Prostate gland (tissue), 2 donors: ENCODE measurements around the gene PDE8B.

Source experiments
- POLR2A ChIP-seq: fragments of 450-650 bp; IDR thresholded peaks from one replicate; pipeline ENCODE4 v1.6.1; 2016; ENCODE audit warnings: antibody characterized with exemption, mild to moderate bottlenecking
- TF ChIP-seq, protein P1 (sequence below), 4 experiments: fragments of 200-600 bp in 2 of 4; fragments of 450-650 bp in 2 of 4; sonication (generic) in 2 of 4; IDR thresholded peaks; 1 replicate in 3 of 4; 2 replicates in 1 of 4; pipeline ENCODE4 v1.5.1; 2016 to 2019; ENCODE audit warnings: antibody characterized with exemption in 4 of 4, mild to moderate bottlenecking in 2 of 4, moderate library complexity in 2 of 4

DNA sequence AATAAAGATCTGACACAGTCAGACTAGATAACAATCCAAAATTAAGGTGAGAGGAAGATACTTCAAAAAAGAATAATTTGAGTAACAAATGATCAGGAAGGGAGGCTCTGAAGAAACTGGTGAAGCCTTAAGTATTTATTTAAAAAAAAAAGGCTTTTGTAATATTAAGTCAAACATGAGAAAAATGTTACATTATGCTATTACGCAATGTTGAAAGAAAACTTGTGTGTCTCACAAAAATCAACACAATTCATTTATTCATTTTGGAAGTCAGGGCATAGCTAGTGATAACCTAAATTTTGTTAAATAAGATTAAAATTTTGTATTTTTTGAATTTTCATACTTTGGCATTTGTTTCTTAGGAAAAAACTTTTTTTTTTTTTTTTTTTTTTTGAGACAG is 253.4 kb downstream of the PDE8B start:
- TF ChIP-seq, protein P1, sequence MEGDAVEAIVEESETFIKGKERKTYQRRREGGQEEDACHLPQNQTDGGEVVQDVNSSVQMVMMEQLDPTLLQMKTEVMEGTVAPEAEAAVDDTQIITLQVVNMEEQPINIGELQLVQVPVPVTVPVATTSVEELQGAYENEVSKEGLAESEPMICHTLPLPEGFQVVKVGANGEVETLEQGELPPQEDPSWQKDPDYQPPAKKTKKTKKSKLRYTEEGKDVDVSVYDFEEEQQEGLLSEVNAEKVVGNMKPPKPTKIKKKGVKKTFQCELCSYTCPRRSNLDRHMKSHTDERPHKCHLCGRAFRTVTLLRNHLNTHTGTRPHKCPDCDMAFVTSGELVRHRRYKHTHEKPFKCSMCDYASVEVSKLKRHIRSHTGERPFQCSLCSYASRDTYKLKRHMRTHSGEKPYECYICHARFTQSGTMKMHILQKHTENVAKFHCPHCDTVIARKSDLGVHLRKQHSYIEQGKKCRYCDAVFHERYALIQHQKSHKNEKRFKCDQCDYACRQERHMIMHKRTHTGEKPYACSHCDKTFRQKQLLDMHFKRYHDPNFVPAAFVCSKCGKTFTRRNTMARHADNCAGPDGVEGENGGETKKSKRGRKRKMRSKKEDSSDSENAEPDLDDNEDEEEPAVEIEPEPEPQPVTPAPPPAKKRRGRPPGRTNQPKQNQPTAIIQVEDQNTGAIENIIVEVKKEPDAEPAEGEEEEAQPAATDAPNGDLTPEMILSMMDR (IDR thresholded peaks at IDR 0.05): no peak
- no peak for TF ChIP-seq POLR2A
